Upper lobe of left lung (tissue), 4 donors: Measurements from ENCODE around the gene DNER.

Experiments used
- EP300 ChIP-seq, 4 donors: sonication (generic); formaldehyde crosslinking; IDR thresholded peaks; one replicate each; pipeline ENCODE4 v1.5.1; 2017; ENCODE audit warnings: antibody characterized with exemption in 4 of 4, control low read depth in 2 of 4
- POLR2A ChIP-seq, 4 donors: fragments of 450-650 bp; IDR thresholded peaks; one replicate each; pipeline ENCODE4 v1.5.1; 2016 to 2017; ENCODE audit warnings: antibody characterized with exemption in 4 of 4, mild to moderate bottlenecking in 2 of 4
- POLR2AphosphoS5 ChIP-seq, 2 donors: sonication (generic); formaldehyde crosslinking; IDR thresholded peaks; one replicate each; pipeline ENCODE4 v1.5.1; 2017; ENCODE audit warnings: antibody characterized with exemption in 2 of 2
- TF ChIP-seq, protein P1 (sequence below), 6 experiments: fragments of 450-650 bp in 4 of 6; fragments of 200-600 bp in 2 of 6; sonication (generic) in 2 of 6; IDR thresholded peaks; one replicate each; pipeline ENCODE4 v1.5.1; 2016 to 2019; ENCODE audit warnings: antibody characterized with exemption in 6 of 6

DNA sequence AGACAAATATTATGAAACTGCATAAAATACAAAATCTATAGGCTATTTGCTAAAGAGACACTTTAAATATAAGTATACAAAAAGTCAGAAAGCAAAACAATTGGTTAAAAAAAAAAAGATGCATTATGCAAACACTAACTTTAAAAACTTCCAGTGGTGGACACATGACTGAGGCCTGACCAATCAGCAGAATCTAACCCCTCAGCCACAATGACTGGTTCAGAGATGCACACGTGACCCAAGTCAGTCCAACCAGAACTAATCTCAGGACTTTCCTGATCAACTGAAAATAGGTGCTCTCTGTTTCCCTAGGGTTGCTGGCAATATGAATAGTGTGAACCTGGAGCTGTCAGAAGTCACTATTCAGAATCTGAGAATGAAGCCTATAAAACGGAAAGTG is 22.7 kb downstream of the DNER start:
- TF ChIP-seq, protein P1, sequence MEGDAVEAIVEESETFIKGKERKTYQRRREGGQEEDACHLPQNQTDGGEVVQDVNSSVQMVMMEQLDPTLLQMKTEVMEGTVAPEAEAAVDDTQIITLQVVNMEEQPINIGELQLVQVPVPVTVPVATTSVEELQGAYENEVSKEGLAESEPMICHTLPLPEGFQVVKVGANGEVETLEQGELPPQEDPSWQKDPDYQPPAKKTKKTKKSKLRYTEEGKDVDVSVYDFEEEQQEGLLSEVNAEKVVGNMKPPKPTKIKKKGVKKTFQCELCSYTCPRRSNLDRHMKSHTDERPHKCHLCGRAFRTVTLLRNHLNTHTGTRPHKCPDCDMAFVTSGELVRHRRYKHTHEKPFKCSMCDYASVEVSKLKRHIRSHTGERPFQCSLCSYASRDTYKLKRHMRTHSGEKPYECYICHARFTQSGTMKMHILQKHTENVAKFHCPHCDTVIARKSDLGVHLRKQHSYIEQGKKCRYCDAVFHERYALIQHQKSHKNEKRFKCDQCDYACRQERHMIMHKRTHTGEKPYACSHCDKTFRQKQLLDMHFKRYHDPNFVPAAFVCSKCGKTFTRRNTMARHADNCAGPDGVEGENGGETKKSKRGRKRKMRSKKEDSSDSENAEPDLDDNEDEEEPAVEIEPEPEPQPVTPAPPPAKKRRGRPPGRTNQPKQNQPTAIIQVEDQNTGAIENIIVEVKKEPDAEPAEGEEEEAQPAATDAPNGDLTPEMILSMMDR (IDR thresholded peaks at IDR 0.05) = no peak
- TF ChIP-seq POLR2AphosphoS5 (IDR thresholded peaks at IDR 0.05) = no peak
- no peak for TF ChIP-seq EP300 (IDR thresholded peaks at IDR 0.05)
- TF ChIP-seq POLR2A (IDR thresholded peaks at IDR 0.05) = no peak
